NCI-H510A (cell line): ENCODE results near the gene PCDHGB2.
"Not testable (repeated sequence)": the region's sequence is repeated elsewhere in the genome, so short reads cannot be mapped to it uniquely, and the experiment has no call there.

Experiments
- DNase-seq: peaks from one replicate; lab custom pipeline; 2025; lab: John Stamatoyannopoulos, UW

The PCDHGB2 gene

GRCh38 chr5:141349917-141350619 lies 9.7 kb upstream of the PCDHGB2 start, which contains the start of gene PCDHGB1:
Gene PCDHGB1, plus strand, starts transcription at chr5:141350099. Its CDS starts 162 bp downstream, at chr5:141350261.
- DNase-seq: no peak

DNA sequence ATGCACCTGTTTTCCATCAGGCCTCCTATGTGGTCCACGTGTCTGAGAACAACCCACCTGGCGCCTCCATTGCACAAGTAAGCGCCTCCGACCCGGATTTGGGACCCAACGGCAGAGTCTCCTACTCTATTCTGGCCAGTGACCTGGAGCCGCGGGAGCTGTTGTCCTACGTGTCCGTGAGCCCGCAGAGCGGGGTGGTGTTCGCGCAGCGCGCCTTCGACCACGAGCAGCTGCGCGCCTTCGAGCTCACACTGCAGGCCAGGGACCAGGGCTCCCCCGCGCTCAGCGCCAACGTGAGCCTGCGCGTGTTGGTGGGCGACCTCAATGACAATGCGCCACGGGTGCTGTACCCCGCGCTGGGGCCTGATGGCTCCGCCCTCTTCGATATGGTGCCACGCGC lies 8.2 kb upstream of the PCDHGB2 start:
- no peak for DNase-seq

GRCh38 chr5:141354900-141355469 lies 4.8 kb upstream of the PCDHGB2 start, which contains the start of gene PCDHGA4:
Gene PCDHGA4, plus strand, starts transcription at chr5:141355021. Its CDS starts 87 bp downstream, at chr5:141355108.
- no peak for DNase-seq

DNA sequence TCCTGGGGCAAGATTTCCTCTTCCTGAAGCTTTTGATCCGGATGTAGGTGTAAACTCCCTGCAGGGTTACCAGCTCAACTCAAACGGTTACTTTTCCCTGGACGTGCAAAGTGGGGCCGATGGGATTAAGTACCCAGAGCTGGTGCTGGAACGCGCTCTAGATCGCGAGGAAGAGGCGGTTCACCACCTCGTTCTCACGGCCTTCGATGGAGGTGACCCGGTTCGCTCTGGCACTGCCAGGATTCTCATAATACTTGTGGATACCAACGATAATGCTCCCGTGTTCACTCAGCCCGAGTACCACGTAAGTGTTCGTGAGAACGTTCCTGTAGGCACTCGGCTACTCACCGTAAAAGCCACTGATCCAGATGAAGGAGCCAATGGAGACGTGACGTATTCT lies 4.2 kb upstream of the PCDHGB2 start:
- DNase-seq: no peak

- no peak for DNase-seq
Measured at GRCh38 chr5:141356133-141356532, 3.7 kb upstream of the PCDHGB2 start.

DNA sequence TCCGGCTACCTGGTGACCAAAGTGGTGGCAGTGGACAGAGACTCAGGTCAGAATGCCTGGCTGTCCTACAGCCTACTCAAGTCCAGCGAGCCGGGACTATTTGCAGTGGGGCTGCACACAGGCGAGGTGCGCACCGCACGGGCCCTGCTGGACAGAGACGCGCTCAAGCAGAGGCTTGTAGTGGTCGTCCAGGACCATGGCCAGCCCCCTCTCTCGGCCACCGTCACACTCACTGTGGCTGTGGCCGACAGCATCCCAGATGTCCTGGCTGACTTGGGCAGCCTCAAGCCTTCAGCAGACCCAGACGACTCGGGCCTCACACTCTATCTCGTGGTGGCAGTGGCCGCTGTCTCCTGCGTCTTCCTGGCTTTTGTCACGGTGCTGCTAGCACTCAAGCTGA lies 2.8 kb upstream of the PCDHGB2 start:
- DNase-seq: no peak

GRCh38 chr5:141360685-141361084 lies 891 bp downstream of the PCDHGB2 start:
- DNase-seq: no peak

- no peak for DNase-seq
Measured at GRCh38 chr5:141362719-141363118, 2.9 kb downstream of the PCDHGB2 start.

GRCh38 chr5:141363952-141364660 lies 4.3 kb downstream of the PCDHGB2 start, which contains the start of gene PCDHGA5:
Gene PCDHGA5, plus strand, starts transcription at chr5:141364162. Its CDS starts 169 bp downstream, at chr5:141364331.
- no peak for DNase-seq

- no peak for DNase-seq
Measured at GRCh38 chr5:141366016-141366896, 6.5 kb downstream of the PCDHGB2 start.

GRCh38 chr5:141369994-141370848 lies 10.4 kb downstream of the PCDHGB2 start, which contains the start of gene PCDHGB3:
Gene PCDHGB3, plus strand, starts transcription at chr5:141370242. Its CDS starts 153 bp downstream, at chr5:141370395.
- DNase-seq: no peak

DNA sequence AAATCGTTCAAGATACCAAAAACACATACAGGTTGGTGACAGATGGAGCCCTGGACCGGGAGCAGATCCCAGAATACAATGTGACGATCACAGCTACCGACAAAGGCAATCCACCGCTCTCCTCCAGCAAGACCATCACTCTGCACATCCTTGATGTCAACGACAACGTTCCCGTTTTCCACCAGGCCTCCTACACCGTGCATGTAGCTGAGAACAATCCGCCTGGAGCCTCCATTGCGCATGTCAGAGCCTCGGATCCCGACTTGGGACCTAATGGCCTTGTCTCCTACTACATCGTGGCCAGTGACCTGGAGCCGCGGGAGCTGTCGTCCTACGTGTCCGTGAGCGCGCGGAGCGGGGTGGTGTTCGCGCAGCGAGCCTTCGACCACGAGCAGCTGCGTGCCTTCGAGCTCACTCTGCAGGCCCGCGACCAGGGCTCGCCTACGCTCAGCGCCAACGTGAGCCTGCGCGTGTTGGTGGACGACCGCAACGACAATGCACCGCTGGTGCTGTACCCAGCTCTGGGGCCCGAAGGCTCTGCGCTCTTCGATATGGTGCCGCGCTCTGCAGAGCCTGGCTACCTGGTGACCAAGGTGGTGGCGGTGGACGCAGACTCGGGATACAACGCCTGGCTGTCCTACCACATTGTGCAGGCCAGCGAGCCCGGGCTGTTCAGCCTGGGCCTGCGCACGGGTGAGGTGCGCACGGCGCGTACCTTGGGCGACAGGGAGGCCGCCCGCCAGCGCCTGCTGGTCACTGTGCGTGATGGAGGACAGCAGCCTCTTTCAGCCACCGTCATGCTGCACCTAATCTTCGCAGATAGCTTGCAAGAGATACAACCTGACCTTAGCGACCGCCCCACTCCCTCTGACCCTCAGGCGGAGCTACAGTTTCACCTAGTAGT lies 12.0 kb downstream of the PCDHGB2 start:
- no peak for DNase-seq

DNA sequence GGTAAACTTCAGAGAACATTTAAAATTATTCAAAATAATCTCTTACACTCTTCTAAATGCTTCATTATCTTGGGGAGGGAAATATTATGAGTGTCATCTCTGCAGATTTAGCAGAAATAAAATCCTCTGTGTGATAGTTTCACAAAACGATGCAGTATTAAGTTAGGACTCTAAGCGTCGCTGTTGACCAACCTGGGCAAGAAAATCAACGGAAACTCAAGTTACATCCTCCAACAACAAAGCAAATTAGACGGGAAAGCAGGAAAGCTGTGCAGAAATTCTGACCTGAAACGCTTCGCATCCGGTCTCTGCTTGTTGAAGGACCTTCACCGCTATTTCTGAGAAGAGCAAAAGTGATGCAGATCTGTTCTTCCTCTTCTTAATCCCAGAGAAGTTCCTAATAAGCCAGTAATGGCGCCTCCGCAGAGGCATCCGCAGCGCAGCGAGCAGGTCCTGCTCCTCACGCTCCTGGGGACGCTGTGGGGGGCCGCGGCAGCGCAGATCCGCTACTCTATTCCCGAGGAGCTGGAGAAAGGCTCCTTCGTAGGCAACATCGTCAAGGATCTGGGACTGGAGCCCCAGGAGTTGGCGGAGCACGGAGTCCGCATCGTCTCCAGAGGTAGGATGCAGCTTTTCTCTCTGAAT lies 14.0 kb downstream of the PCDHGB2 start, which contains the start of gene PCDHGA6:
PCDHGA6 (plus strand) TSS at position 219 of the 645 bp plus-strand sequence; CDS start at position 412, 193 bp downstream.
- no peak for DNase-seq

- DNase-seq: no peak
Measured at GRCh38 chr5:141374627-141375026, 14.8 kb downstream of the PCDHGB2 start.

DNA sequence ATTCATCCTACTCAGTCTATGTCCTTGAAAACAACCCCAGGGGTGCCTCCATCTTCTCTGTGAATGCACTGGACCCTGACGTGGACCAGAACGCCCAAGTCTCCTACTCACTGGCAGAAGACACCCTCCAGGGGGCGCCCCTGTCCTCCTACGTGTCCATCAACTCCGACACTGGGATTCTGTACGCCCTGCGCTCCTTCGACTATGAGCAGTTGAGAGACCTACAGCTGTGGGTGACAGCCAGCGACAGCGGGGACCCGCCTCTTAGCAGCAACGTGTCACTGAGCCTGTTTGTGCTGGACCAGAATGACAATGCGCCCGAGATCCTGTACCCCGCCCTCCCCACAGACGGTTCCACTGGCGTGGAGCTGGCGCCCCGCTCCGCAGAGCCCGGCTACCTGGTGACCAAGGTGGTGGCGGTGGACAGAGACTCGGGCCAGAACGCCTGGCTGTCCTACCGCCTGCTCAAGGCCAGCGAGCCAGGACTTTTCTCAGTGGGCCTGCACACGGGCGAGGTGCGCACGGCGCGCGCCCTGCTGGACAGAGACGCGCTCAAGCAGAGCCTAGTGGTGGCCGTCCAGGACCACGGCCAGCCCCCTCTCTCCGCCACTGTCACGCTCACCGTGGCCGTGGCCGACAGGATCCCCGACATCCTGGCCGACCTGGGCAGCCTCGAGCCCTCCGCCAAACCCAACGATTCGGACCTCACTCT lies 15.8 kb downstream of the PCDHGB2 start:
- DNase-seq: not testable (repeated sequence)

GRCh38 chr5:141382469-141383294 lies 22.9 kb downstream of the PCDHGB2 start, which contains the start of gene PCDHGA7:
Gene PCDHGA7, plus strand, starts transcription at chr5:141382742. Its CDS starts 158 bp downstream, at chr5:141382900.
- DNase-seq: no peak

DNA sequence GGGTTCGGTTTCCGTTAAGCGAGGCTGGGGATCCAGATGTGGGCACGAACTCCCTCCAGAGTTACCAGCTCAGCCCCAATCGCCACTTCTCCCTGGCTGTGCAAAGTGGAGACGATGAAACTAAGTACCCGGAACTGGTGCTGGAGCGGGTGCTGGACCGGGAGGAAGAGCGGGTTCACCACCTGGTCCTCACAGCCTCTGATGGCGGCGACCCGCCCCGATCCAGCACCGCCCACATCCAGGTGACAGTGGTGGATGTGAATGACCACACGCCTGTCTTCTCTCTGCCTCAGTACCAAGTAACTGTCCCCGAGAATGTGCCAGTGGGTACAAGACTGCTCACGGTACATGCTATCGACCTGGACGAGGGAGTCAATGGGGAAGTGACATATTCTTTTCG lies 23.6 kb downstream of the PCDHGB2 start:
- DNase-seq: no peak
